HG03460 (cell line): Measurements from ENCODE around the gene CMTM2.
"Not testable (repeated sequence)": the region's sequence is repeated elsewhere in the genome, so short reads cannot be mapped to it uniquely, and the experiment has no call there.

Source experiments
- ATAC-seq: cut with Tn5 transposase; IDR thresholded peaks from one replicate; pipeline ENCODE4 v1.9.1; 2021; ENCODE audit not compliant: unreplicated experiment

The CMTM2 gene

DNA sequence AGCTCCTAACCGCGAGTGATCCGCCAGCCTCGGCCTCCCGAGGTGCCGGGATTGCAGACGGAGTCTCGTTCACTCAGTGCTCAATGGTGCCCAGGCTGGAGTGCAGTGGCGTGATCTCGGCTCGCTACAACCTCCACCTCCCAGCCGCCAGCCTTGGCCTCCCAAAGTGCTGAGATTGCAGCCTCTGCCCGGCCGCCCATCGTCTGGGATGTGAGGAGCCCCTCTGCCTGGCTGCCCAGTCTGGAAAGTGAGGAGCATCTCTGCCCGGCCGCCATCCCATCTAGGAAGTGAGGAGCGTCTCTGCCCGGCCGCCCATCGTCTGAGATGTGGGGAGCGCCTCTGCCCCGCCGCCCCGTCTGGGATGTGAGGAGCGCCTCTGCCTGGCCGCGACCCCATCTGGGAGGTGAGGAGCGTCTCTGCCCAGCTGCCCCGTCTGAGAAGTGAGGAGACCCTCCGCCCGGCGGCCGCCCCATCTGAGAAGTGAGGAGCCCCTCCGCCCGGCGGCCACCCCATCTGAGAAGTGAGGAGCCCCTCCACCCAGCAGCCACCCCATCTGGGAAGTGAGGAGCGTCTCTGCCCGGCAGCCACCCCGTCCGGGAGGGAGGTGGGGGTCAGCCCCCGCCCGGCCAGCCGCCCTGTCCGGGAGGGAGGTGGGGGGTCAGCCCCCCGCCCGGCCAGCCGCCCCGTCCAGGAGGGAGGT is 51.4 kb downstream of the CMTM2 start:
- not testable (repeated sequence) for ATAC-seq

DNA sequence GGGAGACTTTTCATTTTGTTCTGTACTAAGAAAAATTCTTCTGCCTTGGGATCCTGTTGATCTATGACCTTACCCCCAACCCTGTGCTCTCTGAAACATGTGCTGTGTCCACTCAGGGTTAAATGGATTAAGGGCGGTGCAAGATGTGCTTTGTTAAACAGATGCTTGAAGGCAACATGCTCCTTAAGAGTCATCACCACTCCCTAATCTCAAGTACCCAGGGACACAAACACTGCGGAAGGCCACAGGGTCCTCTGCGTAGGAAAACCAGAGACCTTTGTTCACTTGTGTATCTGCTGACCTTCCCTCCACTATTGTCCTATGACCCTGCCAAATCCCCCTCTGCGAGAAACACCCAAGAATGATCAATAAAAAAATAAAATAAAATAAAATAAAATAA is 52.3 kb downstream of the CMTM2 start:
- ATAC-seq = not testable (repeated sequence)

DNA sequence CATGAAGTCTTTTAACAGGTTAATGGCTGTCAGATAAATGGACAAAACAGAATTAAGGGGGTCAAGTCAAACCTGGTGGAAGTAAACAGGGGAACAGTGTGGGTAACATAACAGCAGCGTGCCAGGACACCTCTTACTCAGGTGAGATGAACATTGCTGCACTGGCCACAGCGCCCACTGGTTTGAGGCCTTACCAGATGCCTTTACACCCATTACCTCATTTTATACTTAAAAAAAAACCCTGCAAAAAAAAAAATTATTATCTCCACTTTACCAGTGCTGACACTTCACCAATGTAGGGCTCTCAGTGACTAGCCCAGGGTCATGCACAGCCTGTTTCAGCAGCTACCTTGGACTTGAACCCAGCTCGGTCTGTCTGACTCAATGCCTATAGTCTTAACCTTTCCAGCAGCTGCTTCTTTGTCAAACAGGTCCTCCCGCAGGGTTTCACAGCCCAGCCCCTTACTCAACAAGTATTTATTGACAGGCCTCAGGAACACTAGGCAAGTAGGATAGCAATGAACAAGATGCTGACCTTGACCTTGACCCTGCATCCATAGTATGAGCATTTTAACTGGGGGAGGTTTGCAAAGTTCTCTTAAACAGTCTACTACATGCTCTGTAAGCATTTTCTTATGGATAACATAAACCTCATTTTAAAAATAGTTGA is 55.4 kb downstream of the CMTM2 start:
- no peak for ATAC-seq

DNA sequence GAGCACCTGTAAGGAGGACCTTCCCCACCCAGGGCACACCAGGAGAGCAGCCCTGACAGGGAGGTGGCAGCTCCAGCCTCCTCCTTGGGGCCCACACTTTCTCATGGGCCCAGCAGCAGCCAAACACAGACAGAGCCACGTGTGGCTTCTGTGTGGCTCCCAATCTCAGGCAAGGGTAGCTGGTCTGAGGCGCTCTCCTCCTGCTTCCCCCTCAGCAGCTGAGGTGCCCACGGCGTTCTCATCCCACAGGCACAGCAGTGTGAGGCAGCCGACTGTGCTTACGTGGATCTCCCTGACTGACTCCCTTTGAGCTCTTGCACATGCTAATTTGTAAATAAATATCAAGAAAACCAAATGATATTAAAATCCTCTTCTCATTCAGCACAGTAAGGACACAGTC is 56.1 kb downstream of the CMTM2 start:
- ATAC-seq = no peak

DNA sequence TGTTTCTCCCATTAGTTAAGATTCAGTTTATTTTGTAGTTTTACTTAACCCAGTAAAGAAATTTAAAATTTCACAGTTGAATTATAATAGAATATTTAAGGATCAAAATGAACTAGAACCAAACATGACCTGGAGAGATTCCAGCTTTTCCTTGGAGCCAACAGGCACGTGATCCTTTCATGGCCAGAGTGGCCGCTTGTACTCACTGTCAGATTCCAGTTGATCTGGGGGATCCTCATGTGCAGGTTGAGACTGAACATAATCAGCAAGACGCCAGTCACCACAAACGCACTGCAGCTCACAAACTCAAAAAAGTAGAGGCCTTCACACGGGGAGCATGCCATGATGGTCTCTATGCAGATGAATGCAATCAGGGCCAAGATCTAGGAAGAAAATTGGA is 56.9 kb downstream of the CMTM2 start:
- ATAC-seq = no peak

DNA sequence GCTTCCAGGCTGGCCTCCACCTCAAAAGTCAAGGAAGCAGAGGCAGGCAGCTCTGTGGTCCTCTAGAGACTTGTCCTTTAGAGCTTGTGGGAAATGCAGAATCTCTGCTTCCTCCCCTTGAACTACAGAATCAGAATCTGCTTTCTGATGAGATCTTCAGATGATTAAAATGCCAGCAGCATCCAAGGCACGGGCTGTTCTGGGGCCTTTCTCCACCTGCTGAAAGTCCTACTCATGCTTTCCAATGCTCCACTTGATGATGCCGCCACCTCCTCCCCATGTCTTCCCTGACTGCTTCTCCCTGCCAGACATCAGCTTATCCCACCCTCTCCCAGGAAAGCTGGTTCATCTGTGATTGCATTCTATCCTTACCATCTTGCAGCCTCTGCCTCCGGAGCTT is 58.5 kb downstream of the CMTM2 start:
- no peak for ATAC-seq
